Measurements from ENCODE around the gene ANKK1. TPM values are rescaled to one million over a fixed set of nuclear protein-coding genes. Genes with fewer than 3 reads are reported as not detected.

The ANKK1 gene
- total and polyA plus RNA-seq, 8 donors = 0.73 TPM; not detected in 7

GRCh38 chr11:113431746-113432145, 44.2 kb downstream of the ANKK1 start:
- TF ChIP-seq POLR2A (IDR thresholded peaks at IDR 0.05) (no peak), CTCF (IDR thresholded peaks at IDR 0.05) (no peak), EP300 (IDR thresholded peaks at IDR 0.05) (no peak)
- Histone ChIP-seq H3K4me3 (no peak overlapping the region), H3K4me1 (no peaks in the 10 kb centered on the region), H3K27ac (no peak overlapping the region), H3K27me3 (no peaks in the 10 kb centered on the region), H3K36me3 (no peaks in the 10 kb centered on the region), H3K9me3 (no peaks in the 10 kb centered on the region)
- no peak for DNase-seq
- 82 to 92% (median 89%) methylated on average over 4 of the region's 4 CpGs for WGBS, 5 donors
- intact Hi-C loops (cut with DNase I; ENCODE audit: low total_unique reads) = no loop called here

GRCh38 chr11:113435190-113435968, 47.8 kb downstream of the ANKK1 start:
- DNase-seq = no peak
- Histone ChIP-seq H3K4me1 (no peaks in the 10 kb centered on the region), H3K27ac (no peak overlapping the region), H3K4me3 (no peak overlapping the region), H3K9me3 (no peaks in the 10 kb centered on the region), H3K27me3 (peaks cover 0 to 9% (median 0%) of the 10 kb centered on the region in 3 donors), H3K36me3 (no peaks in the 10 kb centered on the region)
- intact Hi-C loops (cut with DNase I; ENCODE audit: low total_unique reads) = no loop called here
- TF ChIP-seq POLR2A (IDR thresholded peaks at IDR 0.05) = no peak
- TF ChIP-seq POLR2AphosphoS5 (IDR thresholded peaks at IDR 0.05) = no peak
- TF ChIP-seq CTCF (IDR thresholded peaks at IDR 0.05) = no peak
- no peak for TF ChIP-seq EP300 (IDR thresholded peaks at IDR 0.05)
- 83 to 88% (median 86%) methylated on average over 7 to 8 of the region's 8 CpGs for WGBS, 5 donors

- intact Hi-C loops (cut with DNase I; ENCODE audit: low total_unique reads) = no loop called here
- Histone ChIP-seq H3K9me3 (no peaks in the 10 kb centered on the region), H3K36me3 (no peaks in the 10 kb centered on the region), H3K4me1 (no peaks in the 10 kb centered on the region), H3K27me3 (peaks cover 0 to 9% (median 0%) of the 10 kb centered on the region in 3 donors), H3K4me3 (no peak overlapping the region), H3K27ac (no peak overlapping the region)
- WGBS, 5 donors = 59 to 67% (median 61%) methylated on average over 6 of the region's 6 CpGs
- DNase-seq = no peak
- TF ChIP-seq POLR2AphosphoS5 (IDR thresholded peaks at IDR 0.05) (no peak), POLR2A (IDR thresholded peaks at IDR 0.05) (no peak), CTCF (IDR thresholded peaks at IDR 0.05) (no peak), EP300 (IDR thresholded peaks at IDR 0.05) (no peak)
These were observed 49.2 kb downstream of the ANKK1 start for GRCh38 chr11:113436672-113437252.

- Histone ChIP-seq H3K9me3 (no peaks in the 10 kb centered on the region), H3K27ac (no peak overlapping the region), H3K4me3 (no peak overlapping the region), H3K27me3 (peaks cover 0 to 29% (median under 1%) of the 10 kb centered on the region in 3 donors), H3K4me1 (peaks cover 0 to under 1% (median 0%) of the 10 kb centered on the region in 4 donors), H3K36me3 (no peaks in the 10 kb centered on the region)
- 64 to 91% (median 83%) methylated on average over 2 of the region's 2 CpGs for WGBS, 5 donors
- intact Hi-C loops (cut with DNase I; ENCODE audit: low total_unique reads) = no loop called here
- no peak for DNase-seq
- no peak for TF ChIP-seq EP300 (IDR thresholded peaks at IDR 0.05)
These were observed 53.2 kb downstream of the ANKK1 start for GRCh38 chr11:113440816-113441215.

All from stomach (tissue), 9 donors.